ENCODE results near the gene CERS6. TPM values are rescaled to one million over a fixed set of nuclear protein-coding genes. Genes with fewer than 3 reads are reported as not detected.

Gene CERS6
- total and polyA plus RNA-seq, 8 donors, result 18.8 to 24.5 (median 22.1) TPM

DNA sequence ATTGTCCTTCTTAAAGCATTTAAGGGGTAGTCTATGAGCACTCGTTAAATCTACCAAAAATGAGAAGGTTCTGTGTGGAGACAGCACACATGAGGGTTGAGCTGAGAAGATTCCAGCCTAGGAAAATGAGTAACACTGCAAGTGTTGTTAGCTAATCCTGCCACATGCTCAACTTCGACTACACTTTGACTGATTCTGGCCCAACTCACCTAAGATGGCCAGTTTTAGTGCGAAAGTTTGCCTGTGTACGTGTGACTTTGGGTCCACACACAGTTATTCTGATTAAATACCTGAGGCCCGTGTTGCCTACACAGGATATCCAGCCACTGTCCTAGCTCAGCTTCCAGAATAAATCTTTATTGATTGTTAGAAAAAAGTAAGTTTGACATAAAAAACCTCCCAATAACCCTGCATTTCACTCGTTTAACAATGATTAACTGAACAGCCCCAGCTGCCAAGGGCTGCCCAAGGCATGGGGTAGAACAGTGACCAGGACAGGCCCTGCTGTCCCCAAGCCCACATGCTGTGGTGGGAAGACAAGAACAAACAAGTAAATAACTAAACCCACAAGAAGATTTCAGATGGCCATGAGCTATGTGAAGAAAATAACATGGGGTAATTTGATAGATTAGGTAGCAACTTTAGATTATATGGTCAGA, 14.7 kb upstream of the CERS6 start:
- Histone ChIP-seq H3K27me3 (no peaks in the 10 kb centered on the region), H3K36me3 (no peaks in the 10 kb centered on the region), H3K27ac (no peak overlapping the region), H3K4me3 (no peak overlapping the region), H3K4me1 (no peaks in the 10 kb centered on the region), H3K9me3 (peaks cover 0 to 9% of the 10 kb centered on the region in 2 donors)
- DNase-seq (no peak), ATAC-seq (no peak)
- intact Hi-C loops (cut with DNase I), result no loop called here
- TF ChIP-seq, protein P1, sequence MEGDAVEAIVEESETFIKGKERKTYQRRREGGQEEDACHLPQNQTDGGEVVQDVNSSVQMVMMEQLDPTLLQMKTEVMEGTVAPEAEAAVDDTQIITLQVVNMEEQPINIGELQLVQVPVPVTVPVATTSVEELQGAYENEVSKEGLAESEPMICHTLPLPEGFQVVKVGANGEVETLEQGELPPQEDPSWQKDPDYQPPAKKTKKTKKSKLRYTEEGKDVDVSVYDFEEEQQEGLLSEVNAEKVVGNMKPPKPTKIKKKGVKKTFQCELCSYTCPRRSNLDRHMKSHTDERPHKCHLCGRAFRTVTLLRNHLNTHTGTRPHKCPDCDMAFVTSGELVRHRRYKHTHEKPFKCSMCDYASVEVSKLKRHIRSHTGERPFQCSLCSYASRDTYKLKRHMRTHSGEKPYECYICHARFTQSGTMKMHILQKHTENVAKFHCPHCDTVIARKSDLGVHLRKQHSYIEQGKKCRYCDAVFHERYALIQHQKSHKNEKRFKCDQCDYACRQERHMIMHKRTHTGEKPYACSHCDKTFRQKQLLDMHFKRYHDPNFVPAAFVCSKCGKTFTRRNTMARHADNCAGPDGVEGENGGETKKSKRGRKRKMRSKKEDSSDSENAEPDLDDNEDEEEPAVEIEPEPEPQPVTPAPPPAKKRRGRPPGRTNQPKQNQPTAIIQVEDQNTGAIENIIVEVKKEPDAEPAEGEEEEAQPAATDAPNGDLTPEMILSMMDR (IDR thresholded peaks at IDR 0.05), result no peak

DNA sequence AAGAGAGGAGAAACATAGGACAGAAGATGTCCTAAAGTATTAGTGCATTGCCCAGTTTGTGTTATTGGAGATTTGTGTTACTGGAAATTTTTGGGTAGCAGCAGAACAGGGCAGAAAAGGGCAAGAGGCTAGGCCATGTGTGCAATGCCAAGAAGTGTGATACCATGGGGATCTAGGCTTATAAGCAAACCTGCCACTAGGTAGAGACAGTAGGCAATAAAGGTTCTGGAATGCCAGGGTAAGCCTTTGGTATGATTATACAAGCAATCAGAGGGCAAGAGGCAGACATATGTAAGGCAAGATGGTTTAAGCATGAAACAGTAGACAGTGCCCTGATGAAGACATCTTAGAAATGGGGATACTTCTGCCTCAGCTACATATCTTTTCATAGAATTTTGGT, 12.3 kb upstream of the CERS6 start:
- TF ChIP-seq, protein P1 (IDR thresholded peaks at IDR 0.05), result no peak
- Histone ChIP-seq H3K27me3 (no peaks in the 10 kb centered on the region), H3K4me3 (no peak overlapping the region), H3K36me3 (no peaks in the 10 kb centered on the region), H3K27ac (no peak overlapping the region), H3K9me3 (peaks cover 0 to 9% of the 10 kb centered on the region in 2 donors), H3K4me1 (no peaks in the 10 kb centered on the region)
- ATAC-seq (no peak), DNase-seq (no peak)
- intact Hi-C loops (cut with DNase I), result no loop called here

DNA sequence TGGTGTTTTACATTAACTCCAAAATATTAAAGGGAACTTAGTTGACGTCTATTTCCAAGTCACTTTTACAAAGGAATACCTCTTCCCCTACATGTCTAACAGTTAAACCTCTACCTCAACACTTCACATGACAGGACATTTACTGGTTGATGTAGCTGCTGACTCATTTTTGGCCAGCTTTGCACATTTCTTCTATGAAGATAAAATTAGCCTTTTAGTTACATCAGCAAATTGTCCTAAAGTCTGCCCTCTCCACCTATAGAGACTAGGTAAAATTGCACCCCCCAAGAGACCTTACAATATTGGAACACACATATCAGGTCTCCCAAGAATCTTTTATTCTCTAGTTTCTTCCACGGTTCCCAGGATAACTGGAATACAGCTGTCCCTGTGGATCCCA, 10.1 kb upstream of the CERS6 start:
- H3K4me1 ChIP-seq, result no peaks in the 10 kb centered on the region
- H3K27ac ChIP-seq, result no peak overlapping the region
- DNase-seq (no peak), ATAC-seq (no peak)
- no peaks in the 10 kb centered on the region for H3K27me3 ChIP-seq
- peaks cover 0 to 9% of the 10 kb centered on the region in 2 donors for H3K9me3 ChIP-seq
- no peak overlapping the region for H3K4me3 ChIP-seq
- TF ChIP-seq, protein P1 (IDR thresholded peaks at IDR 0.05), result no peak
- intact Hi-C loops (cut with DNase I), result no loop called here
- H3K36me3 ChIP-seq, result no peaks in the 10 kb centered on the region

DNA sequence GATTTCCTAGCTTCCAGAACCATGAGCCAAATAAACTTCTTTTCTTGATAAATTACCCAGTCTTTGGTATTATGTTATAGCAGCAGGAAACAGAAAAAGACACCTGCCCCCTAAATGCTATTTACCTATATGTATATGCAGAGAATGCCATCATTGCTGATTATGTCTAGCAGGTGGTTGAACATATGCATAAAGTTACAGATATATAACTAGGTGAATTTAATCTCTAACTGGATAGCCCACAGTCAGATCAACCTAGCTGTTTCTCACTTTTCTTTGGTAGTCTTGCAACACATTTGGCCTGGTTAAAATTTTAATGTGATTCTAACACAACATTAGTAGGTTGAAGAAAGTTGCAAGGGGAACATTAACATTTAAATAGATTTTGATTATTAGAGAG, 7.1 kb upstream of the CERS6 start:
- H3K27ac ChIP-seq, result no peak overlapping the region
- no peaks in the 10 kb centered on the region for H3K27me3 ChIP-seq
- H3K36me3 ChIP-seq, result no peaks in the 10 kb centered on the region
- ATAC-seq, result no peak
- intact Hi-C loops (cut with DNase I), result no loop called here
- H3K4me3 ChIP-seq, result no peak overlapping the region
- H3K9me3 ChIP-seq, result peaks cover 0 to 9% of the 10 kb centered on the region in 2 donors
- H3K4me1 ChIP-seq, result no peaks in the 10 kb centered on the region
- TF ChIP-seq, protein P1 (IDR thresholded peaks at IDR 0.05), result no peak
- DNase-seq, result no peak

DNA sequence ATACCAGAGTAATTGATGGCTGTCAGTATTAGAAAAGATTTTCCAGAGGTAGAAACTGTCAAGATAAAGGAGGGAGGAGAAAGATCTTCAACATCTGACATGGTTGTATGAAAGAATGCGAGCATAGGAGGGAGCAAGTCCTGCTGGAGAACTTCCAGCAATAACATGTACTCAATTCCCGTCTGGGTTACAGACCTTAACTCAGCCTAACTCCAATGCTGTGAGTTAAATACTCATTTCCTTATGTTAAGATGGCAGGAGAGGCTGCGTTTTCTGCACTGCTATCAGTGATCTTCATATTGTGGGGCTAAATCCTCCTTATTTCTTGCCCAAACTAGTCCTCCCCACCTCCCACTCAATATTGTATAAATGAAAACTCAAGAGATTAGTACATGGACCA, 6.7 kb upstream of the CERS6 start:
- H3K27ac ChIP-seq, result no peak overlapping the region
- H3K4me1 ChIP-seq, result no peaks in the 10 kb centered on the region
- TF ChIP-seq, protein P1 (IDR thresholded peaks at IDR 0.05), result no peak
- DNase-seq (no peak), ATAC-seq (no peak)
- H3K36me3 ChIP-seq, result no peaks in the 10 kb centered on the region
- peaks cover 0 to 9% of the 10 kb centered on the region in 2 donors for H3K9me3 ChIP-seq
- no peaks in the 10 kb centered on the region for H3K27me3 ChIP-seq
- no peak overlapping the region for H3K4me3 ChIP-seq
- intact Hi-C loops (cut with DNase I), result no loop called here
